Testis (tissue), 3 donors: ENCODE results near the gene GHRH. TPM values are rescaled to one million over a fixed set of nuclear protein-coding genes. Genes with fewer than 3 reads are reported as not detected.
A peak's percentile ranks its signal among the peaks of the same experiment; 100 is the strongest.

Experiments
- DNase-seq: peaks from one replicate; pipeline ENCODE4 v3.0.0-alpha.2; 2019
- H3K27ac ChIP-seq, 2 donors: fragments of 200-600 bp; sonication (generic); one replicate each; pipeline ENCODE4 v1.5.1; 2019
- H3K27me3 ChIP-seq: fragments of 200-600 bp; sonication (generic); one replicate; pipeline ENCODE4 v1.5.1; 2019
- H3K36me3 ChIP-seq: fragments of 200-600 bp; sonication (generic); one replicate; pipeline ENCODE4 v1.5.1; 2017; ENCODE audit warnings: low read depth; ENCODE audit errors: missing control alignments
- H3K4me1 ChIP-seq: fragments of 200-600 bp; sonication (generic); one replicate; pipeline ENCODE4 v1.5.1; 2019
- H3K4me3 ChIP-seq, 2 donors: fragments of 200-600 bp; sonication (generic); one replicate each; pipeline ENCODE4 v1.5.1; 2017 to 2019
- H3K9me3 ChIP-seq: fragments of 200-600 bp; sonication (generic); one replicate; pipeline ENCODE4 v1.5.1; 2017
- CTCF ChIP-seq, 3 experiments: fragments of 450-650 bp in 2 of 3; fragments of 200-600 bp in 1 of 3; sonication (generic) in 1 of 3; IDR thresholded peaks; one replicate each; pipeline ENCODE4 v1.5.1; 2016 to 2019; ENCODE audit warnings: antibody characterized with exemption in 3 of 3, mild to moderate bottlenecking in 2 of 3, moderate library complexity in 1 of 3
- POLR2A ChIP-seq: fragments of 450-650 bp; IDR thresholded peaks from one replicate; pipeline ENCODE4 v1.6.1; 2017; ENCODE audit warnings: antibody characterized with exemption, mild to moderate bottlenecking, moderate library complexity
- WGBS, 2 donors: methylation state at CpG; one replicate each; pipeline ENCODE4 v1.1.5; 2018; 5-methylcytosine and 5-hydroxymethylcytosine counted together
- intact Hi-C: fragments of 100-400 bp; cut with DNase I; formaldehyde crosslinking; loops from one replicate; pipeline ENCODE4 v1.15.1; 2023; ENCODE audit warnings: low total_unique reads
- polyA plus RNA-seq: library from polyadenylated mRNA; stranded (reverse); fragments of 350-450 nt; fragmentation: Illumina TruSeq; extraction: RNeasy Lipid Tissue Mini Kit (QIAGEN cat#74804); gene quantifications from one replicate; pipeline ENCODE4 v1.2.3, GENCODE V29; 2014; ENCODE audit warnings: low read depth, low replicate concordance; ENCODE audit not compliant: insufficient read depth
- total RNA-seq, 2 donors: library from RNA; depleted of rRNA; stranded (reverse); fragments of >200 nt; gene quantifications; one replicate each; pipeline ENCODE4 v1.2.3, GENCODE V29; 2016

Gene GHRH
- total and polyA plus RNA-seq, 3 donors from 2014 or later, result not detected

GRCh38 chr20:37219751-37220668 lies 41.6 kb downstream of the GHRH start:
- TF ChIP-seq CTCF (IDR thresholded peaks at IDR 0.05), result no peak
- TF ChIP-seq POLR2A, result no peak
- peaks cover 19% of the 10 kb centered on the region for H3K4me1 ChIP-seq
- no peaks in the 10 kb centered on the region for H3K9me3 ChIP-seq
- peak overlapping the region; percentile 5 to 42 for H3K27ac ChIP-seq
- intact Hi-C loops, result no loop called here
- 55 to 61% methylated on average over 10 of the region's 10 CpGs for WGBS, 2 donors
- no peak for DNase-seq
- H3K4me3 ChIP-seq, result no peak overlapping the region
- no peaks in the 10 kb centered on the region for H3K36me3 ChIP-seq
- no peaks in the 10 kb centered on the region for H3K27me3 ChIP-seq

GRCh38 chr20:37218976-37219375 lies 42.6 kb downstream of the GHRH start:
- no peak for DNase-seq
- H3K36me3 ChIP-seq, result no peaks in the 10 kb centered on the region
- 71 to 72% methylated on average over 4 of the region's 4 CpGs for WGBS, 2 donors
- no peak for TF ChIP-seq CTCF (IDR thresholded peaks at IDR 0.05)
- no peak for TF ChIP-seq POLR2A
- intact Hi-C loops, result no loop called here
- H3K9me3 ChIP-seq, result no peaks in the 10 kb centered on the region
- no peak overlapping the region for H3K4me3 ChIP-seq
- H3K27me3 ChIP-seq, result no peaks in the 10 kb centered on the region
- no peak overlapping the region for H3K27ac ChIP-seq
- peaks cover 19% of the 10 kb centered on the region for H3K4me1 ChIP-seq

- no peak for DNase-seq
- no peak for TF ChIP-seq POLR2A
- no peak for TF ChIP-seq CTCF (IDR thresholded peaks at IDR 0.05)
- 97 to 100% methylated on average over 4 of the region's 4 CpGs for WGBS, 2 donors
- Histone ChIP-seq H3K4me3 (no peak overlapping the region), H3K27me3 (no peaks in the 10 kb centered on the region), H3K36me3 (no peaks in the 10 kb centered on the region), H3K9me3 (no peaks in the 10 kb centered on the region), H3K4me1 (peaks cover 19% of the 10 kb centered on the region), H3K27ac (no peak overlapping the region)
- intact Hi-C loops, result no loop called here
Measured at GRCh38 chr20:37218441-37218840, 43.2 kb downstream of the GHRH start.

- H3K4me1 ChIP-seq, result peaks cover 3% of the 10 kb centered on the region
- H3K9me3 ChIP-seq, result no peaks in the 10 kb centered on the region
- no peaks in the 10 kb centered on the region for H3K36me3 ChIP-seq
- no peak for TF ChIP-seq CTCF (IDR thresholded peaks at IDR 0.05)
- TF ChIP-seq POLR2A, result no peak
- H3K4me3 ChIP-seq, result no peak overlapping the region
- WGBS, 2 donors, result 71 to 81% methylated on average over 6 of the region's 6 CpGs
- DNase-seq, result no peak
- H3K27me3 ChIP-seq, result no peaks in the 10 kb centered on the region
- no peak overlapping the region for H3K27ac ChIP-seq
- intact Hi-C loops, result no loop called here
Measured at GRCh38 chr20:37209661-37210314, 51.8 kb downstream of the GHRH start.
